H1 (cell line): Measurements from ENCODE around the gene MDH1B. TPM values are rescaled to one million over a fixed set of nuclear protein-coding genes. Genes with fewer than 3 reads are reported as not detected.

Source experiments
- CTCF ChIA-PET: fragments of 300-600 bp; sonication (Branson Sonifier 250); formaldehyde crosslinking; loops from one replicate; lab custom pipeline; 2021; ENCODE audit not compliant: partially characterized antibody; lab: Charles Lee
- POLR2A ChIA-PET: fragments of 300-600 bp; sonication (Branson Sonifier 250); formaldehyde crosslinking; loops from one replicate; lab custom pipeline; 2021; ENCODE audit warnings: inconsistent platforms; ENCODE audit not compliant: partially characterized antibody; lab: Charles Lee
- DNase-seq, 2 experiments: peaks; one replicate each; pipeline versions ENCODE4 v3.0.0 to v3.0.0-alpha.2; 2010 to 2022; ENCODE audit warnings: low spot score in 2 of 2, low read depth in 1 of 2, mixed read lengths in 1 of 2
- FAIRE-seq: peaks from 2 replicates; lab custom pipeline; 2011; peaks lifted over from hg19 to GRCh38; lab: Jason Lieb, UNC
- H2AFZ ChIP-seq: 2 replicates; pipeline ENCODE4 v1.8.1; 2012; ENCODE audit warnings: low read length, inconsistent platforms
- H2AK5ac ChIP-seq: 2 replicates; pipeline ENCODE4 v1.6.1; 2013; ENCODE audit warnings: low read depth, low read length
- H2BK120ac ChIP-seq: replicated peaks from 2 replicates; pipeline ENCODE3; 2013; ENCODE audit warnings: low read depth, low read length, inconsistent platforms
- H2BK12ac ChIP-seq: 2 replicates; pipeline ENCODE4 v1.6.1; 2013; ENCODE audit warnings: low read depth, low read length
- H2BK15ac ChIP-seq: 2 replicates; pipeline ENCODE4 v1.6.1; 2013; ENCODE audit warnings: low read length
- H2BK20ac ChIP-seq: 2 replicates; pipeline ENCODE4 v1.6.1; 2013; ENCODE audit warnings: low read length
- H2BK5ac ChIP-seq: 2 replicates; pipeline ENCODE4 v1.6.1; 2013; ENCODE audit warnings: low read depth, low read length
- H3K14ac ChIP-seq: 2 replicates; pipeline ENCODE4 v1.6.1; 2013; ENCODE audit warnings: inconsistent platforms; ENCODE audit not compliant: insufficient read length
- H3K18ac ChIP-seq: 2 replicates; pipeline ENCODE4 v1.6.1; 2013; ENCODE audit warnings: low read length; ENCODE audit errors: extremely low read depth
- H3K23ac ChIP-seq: 2 replicates; pipeline ENCODE4 v1.6.1; 2013; ENCODE audit warnings: inconsistent platforms; ENCODE audit not compliant: insufficient read length
- H3K23me2 ChIP-seq: 2 replicates; pipeline ENCODE4 v1.6.1; 2013; ENCODE audit warnings: low read depth, low read length
- H3K27ac ChIP-seq: 2 replicates; pipeline ENCODE4 v1.6.1; 2011; ENCODE audit warnings: low read depth, low read length, inconsistent platforms
- H3K27me3 ChIP-seq, 4 experiments: replicated peaks in 1 of 4; 1 replicate in 1 of 4; 2 replicates in 3 of 4; pipeline versions ENCODE4 v1.6.1 to v1.8.1; 2011 to 2013; ENCODE audit warnings: low read length in 3 of 4, mild to moderate bottlenecking in 3 of 4, inconsistent platforms in 2 of 4, mixed read lengths in 2 of 4, moderate library complexity in 1 of 4; ENCODE audit not compliant: control insufficient read depth in 3 of 4, insufficient read depth in 3 of 4; ENCODE audit errors: extremely low read depth in 1 of 4
- H3K36me3 ChIP-seq, 4 experiments: 2 replicates each; pipeline versions ENCODE4 v1.6.1 to v1.8.1; 2011 to 2013; ENCODE audit warnings: mild to moderate bottlenecking in 4 of 4, low read length in 3 of 4, moderate library complexity in 2 of 4, control low read depth in 1 of 4, inconsistent platforms in 1 of 4; ENCODE audit not compliant: insufficient read depth in 4 of 4, control insufficient read depth in 2 of 4
- H3K4ac ChIP-seq: replicated peaks from 2 replicates; pipeline ENCODE3; 2013; ENCODE audit warnings: low read length, low read depth, mixed read lengths, inconsistent platforms; ENCODE audit not compliant: insufficient read length
- H3K4me1 ChIP-seq, 4 experiments: replicated peaks in 1 of 4; 1 replicate in 1 of 4; 2 replicates in 3 of 4; pipeline versions ENCODE4 v1.6.1 to v1.8.1; 2011 to 2013; ENCODE audit warnings: low read length in 3 of 4, inconsistent platforms in 2 of 4, mixed read lengths in 1 of 4; ENCODE audit not compliant: insufficient read depth in 4 of 4, control insufficient read depth in 3 of 4
- H3K4me2 ChIP-seq, 2 experiments: 2 replicates each; pipeline versions ENCODE4 v1.6.1 to v1.8.1; 2011 to 2013; ENCODE audit warnings: low read depth in 2 of 2, low read length in 2 of 2, control low read depth in 1 of 2, inconsistent platforms in 1 of 2, mild to moderate bottlenecking in 1 of 2; ENCODE audit not compliant: insufficient read depth in 1 of 2
- H3K4me3 ChIP-seq, 4 experiments: fragments of 200-600, 300-600 bp in 1 of 4; sonication (generic), shearing (Covaris generic), sonication (Bioruptor Twin) in 1 of 4; 2 replicates each; pipeline versions ENCODE4 v1.5.1 to v1.8.1; 2011 to 2016; ENCODE audit warnings: low read length in 4 of 4, low read depth in 3 of 4, control low read depth in 2 of 4, inconsistent platforms in 2 of 4, mild to moderate bottlenecking in 2 of 4, mixed read lengths in 1 of 4, moderate library complexity in 1 of 4; ENCODE audit not compliant: insufficient read depth in 2 of 4; ENCODE audit errors: extremely low read depth in 1 of 4
- H3K56ac ChIP-seq: replicated peaks from 2 replicates; pipeline ENCODE3; 2013; ENCODE audit warnings: low read depth, mild to moderate bottlenecking, mixed read lengths, low read length, inconsistent platforms; ENCODE audit not compliant: insufficient read length
- H3K79me1 ChIP-seq: 2 replicates; pipeline ENCODE4 v1.6.1; 2013; ENCODE audit warnings: low read depth, low read length, control low read depth
- H3K79me2 ChIP-seq, 2 experiments: 2 replicates each; pipeline versions ENCODE4 v1.6.1 to v1.8.1; 2012 to 2013; ENCODE audit warnings: low read length in 2 of 2, mild to moderate bottlenecking in 2 of 2, inconsistent platforms in 1 of 2; ENCODE audit not compliant: insufficient read depth in 2 of 2, control insufficient read depth in 1 of 2
- H3K9ac ChIP-seq, 4 experiments: replicated peaks in 1 of 4; 1 replicate in 1 of 4; 2 replicates in 3 of 4; pipeline versions ENCODE4 v1.6.1 to v1.8.1; 2011 to 2013; ENCODE audit warnings: low read depth in 3 of 4, low read length in 3 of 4, control low read depth in 2 of 4, mild to moderate bottlenecking in 2 of 4, moderate library complexity in 2 of 4, inconsistent platforms in 1 of 4; ENCODE audit errors: extremely low read depth in 1 of 4
- H3K9me3 ChIP-seq, 2 experiments: 2 replicates each; pipeline versions ENCODE4 v1.6.1 to v1.8.1; 2012 to 2013; ENCODE audit warnings: mild to moderate bottlenecking in 2 of 2, moderate library complexity in 2 of 2, control low read depth in 1 of 2, inconsistent platforms in 1 of 2, low read depth in 1 of 2, low read length in 1 of 2, mixed read lengths in 1 of 2; ENCODE audit not compliant: insufficient read depth in 2 of 2
- H4K20me1 ChIP-seq, 2 experiments: replicated peaks in 1 of 2; 2 replicates each; pipeline versions ENCODE3 to v1.8.1; 2011 to 2013; ENCODE audit warnings: inconsistent platforms in 2 of 2, low read length in 2 of 2, mild to moderate bottlenecking in 1 of 2; ENCODE audit not compliant: insufficient read depth in 2 of 2, control insufficient read depth in 1 of 2
- H4K5ac ChIP-seq: 2 replicates; pipeline ENCODE4 v1.6.1; 2013; ENCODE audit warnings: low read length, low read depth, mixed read lengths, inconsistent platforms; ENCODE audit not compliant: insufficient read length
- H4K8ac ChIP-seq: 2 replicates; pipeline ENCODE4 v1.8.0; 2013; ENCODE audit warnings: mild to moderate bottlenecking, moderate library complexity, low read length, inconsistent platforms; ENCODE audit not compliant: insufficient read depth; ENCODE audit errors: extremely low read depth
- H4K91ac ChIP-seq: replicated peaks from 2 replicates; pipeline ENCODE3; 2013; ENCODE audit warnings: low read length, mixed read lengths, inconsistent platforms; ENCODE audit not compliant: insufficient read length
- CHD1 ChIP-seq: IDR thresholded peaks from 2 replicates; pipeline ENCODE4 v1.6.1; 2012; ENCODE audit warnings: low read depth, low read length, improper control_type of control experiment
- CTCF ChIP-seq, 3 experiments: IDR thresholded peaks; 1 replicate in 2 of 3; 2 replicates in 1 of 3; pipeline versions ENCODE4 v1.5.1 to v1.6.1; 2011; ENCODE audit warnings: low read length in 3 of 3, mild to moderate bottlenecking in 3 of 3, inconsistent platforms in 2 of 3, low read depth in 1 of 3, moderate library complexity in 1 of 3; ENCODE audit not compliant: insufficient read depth in 1 of 3; ENCODE audit errors: control extremely low read depth in 1 of 3
- MAX ChIP-seq: IDR thresholded peaks from 2 replicates; pipeline ENCODE4 v1.6.1; 2012; ENCODE audit warnings: inconsistent platforms
- POU5F1 ChIP-seq: IDR thresholded peaks from 2 replicates; pipeline ENCODE4 v1.6.1; 2011; ENCODE audit warnings: low read depth, mild to moderate bottlenecking, low read length, moderate library complexity
- TEAD4 ChIP-seq: IDR thresholded peaks from 2 replicates; pipeline ENCODE4 v1.6.1; 2012; ENCODE audit warnings: low read depth, low read length, inconsistent platforms, mixed read lengths
- USF2 ChIP-seq: IDR thresholded peaks from 2 replicates; pipeline ENCODE4 v1.6.1; 2011; ENCODE audit warnings: low read length, improper control_type of control experiment
- WGBS, 2 experiments: shearing (Covaris generic) in 1 of 2; methylation state at CpG; one replicate each; pipeline versions ENCODE4 v1.1.6 to v1.1.7; 2013 to 2015; ENCODE audit warnings: low lambda C conversion rate in 2 of 2, mixed read lengths in 2 of 2, inconsistent platforms in 1 of 2, low coverage in 1 of 2, missing lambda C conversion rate in 1 of 2; ENCODE audit not compliant: insufficient replicate concordance in 2 of 2, insufficient coverage in 1 of 2, insufficient read length in 1 of 2; ENCODE audit errors: extremely low coverage in 1 of 2, missing lambda C conversion rate in 1 of 2; 5-methylcytosine and 5-hydroxymethylcytosine counted together
- polyA plus RNA-seq, 7 experiments: library from polyadenylated mRNA; depleted of rRNA in 3 of 7; stranded (reverse) in 5 of 7; unstranded in 2 of 7; fragments of >200 nt in 5 of 7; fragments of 200-250 nt in 2 of 7; gene quantifications; 1 replicate in 5 of 7; 2 replicates in 1 of 7; 4 replicates in 1 of 7; pipeline versions ENCODE4 v1.2.1 to v1.2.3, GENCODE V29; 2011 to 2013; ENCODE audit warnings: missing spikeins in 2 of 7, mixed read lengths in 2 of 7
- total RNA-seq: library from RNA; stranded (reverse); fragmentation: NEBNext Ultra II Directional; extraction: Animal tissue kit (Norgen Biotek cat#: 25700); gene quantifications from 2 replicates; pipeline ENCODE4 v1.2.1, GENCODE V29; 2021

The MDH1B gene
- total and polyA plus RNA-seq, 2 of the 8 experiments (the other 6 are each of a cell fraction or from before 2014, with no cell fraction given), result 1.5 to 2.1 TPM

GRCh38 chr2:206718296-206718695, 46.8 kb downstream of the MDH1B start, which contains the start of gene DYTN:
DYTN (minus strand) TSS chr2:206718396; CDS start chr2:206718279, 117 bp downstream.
- Histone ChIP-seq H3K27ac (no peak within 1 kb of the TSS), H4K5ac (no peak within 1 kb of the TSS), H2AFZ (peak within 1 kb of the TSS; percentile 49; the same call in 1 of the 2 replicates), H4K20me1 (no peaks in the 10 kb centered on the region), H3K9ac (no peak within 1 kb of the TSS), H3K27me3 (peaks cover 0 to 2% (median 0%) of the 10 kb centered on the region in 4 experiments; a peak in 1 of 7 replicates), H3K9me3 (peaks cover 0 to 7% of the 10 kb centered on the region in 2 experiments; a peak in 1 of 4 replicates), H3K36me3 (no peaks in the 10 kb centered on the region), H2BK5ac (no peak within 1 kb of the TSS), H3K4ac (no peak within 1 kb of the TSS), H2BK15ac (no peak within 1 kb of the TSS), H3K23ac (no peak within 1 kb of the TSS), H3K79me1 (no peaks in the 10 kb centered on the region), H3K4me2 (no peak within 1 kb of the TSS), H3K79me2 (no peaks in the 10 kb centered on the region), H4K8ac (no peak within 1 kb of the TSS), H2BK12ac (no peak within 1 kb of the TSS), H3K4me3 (no peak within 1 kb of the TSS), H3K14ac (no peak within 1 kb of the TSS), H2BK20ac (no peak within 1 kb of the TSS), H4K91ac (no peak within 1 kb of the TSS), H3K18ac (no peak within 1 kb of the TSS), H2BK120ac (no peak within 1 kb of the TSS), H2AK5ac (no peak within 1 kb of the TSS), H3K23me2 (no peaks in the 10 kb centered on the region), H3K56ac (no peak within 1 kb of the TSS), H3K4me1 (peaks cover 0 to 3% (median under 1%) of the 10 kb centered on the region in 4 experiments; a peak in 3 of 7 replicates)
- peak; percentile 19 for FAIRE-seq
- WGBS, 2 experiments, result 96% methylated on average over 1 of the region's 1 CpG; no CpG with 5 or more reads in 1 of the 2 experiments
- DNase-seq, result no peak
- ChIA-PET CTCF (interaction anchor here (0.9 to 1.1 kb wide), 2 partner anchors 16 to 25 kb away, joined by 3 read pairs; no protein-coding TSS in a partner anchor), POLR2A (no interaction called here)
- TF ChIP-seq POU5F1 (no peak), MAX (no peak), USF2 (no peak), CHD1 (no peak), TEAD4 (no peak), CTCF (IDR thresholded peaks at IDR 0.05; ENCODE audit: control extremely low read depth in 1 of 3, insufficient read depth in 1 of 3, low read depth in 1 of 3, low read length in 3 of 3) (no peak)
